ENCODE measurements around the gene PLXND1.
A peak's percentile ranks its signal among the peaks of the same experiment; 100 is the strongest.

PLXND1 gene

GRCh38 chr3:129565902-129566301 lies 40.6 kb downstream of the PLXND1 start:
- peak overlapping the region; percentile 10 to 33 for H3K27ac ChIP-seq
- no peak for DNase-seq
- H3K9me3 ChIP-seq = no peaks in the 10 kb centered on the region
- H3K36me3 ChIP-seq = peaks cover 49 to 83% (median 78%) of the 10 kb centered on the region in 3 donors
- intact Hi-C loops (cut with DNase I; ENCODE audit: low total_unique reads) = no loop called here
- no peak overlapping the region for H3K4me3 ChIP-seq
- TF ChIP-seq CTCF (IDR thresholded peaks at IDR 0.05) = no peak
- no peaks in the 10 kb centered on the region for H3K27me3 ChIP-seq
- peaks cover 5 to 40% (median 28%) of the 10 kb centered on the region in 4 donors for H3K4me1 ChIP-seq

GRCh38 chr3:129564981-129565644 lies 41.4 kb downstream of the PLXND1 start:
- H3K27ac ChIP-seq = peak overlapping the region; percentile 71 to 90
- intact Hi-C loops (cut with DNase I; ENCODE audit: low total_unique reads) = no loop called here
- H3K27me3 ChIP-seq = no peaks in the 10 kb centered on the region

GRCh38 chr3:129563850-129564535 lies 42.5 kb downstream of the PLXND1 start:
- DNase-seq = no peak
- Histone ChIP-seq H3K4me3 (no peak overlapping the region), H3K36me3 (peaks cover 32 to 72% (median 62%) of the 10 kb centered on the region in 3 donors), H3K9me3 (no peaks in the 10 kb centered on the region), H3K27me3 (no peaks in the 10 kb centered on the region), H3K4me1 (peaks cover 9 to 59% (median 47%) of the 10 kb centered on the region in 4 donors), H3K27ac (peak overlapping the region; percentile 71 to 90)
- intact Hi-C loops (cut with DNase I; ENCODE audit: low total_unique reads) = no loop called here
- no peak for TF ChIP-seq CTCF (IDR thresholded peaks at IDR 0.05)

More at GRCh38 chr3:129564981-129565644, 41.4 kb downstream of the PLXND1 start:
- Histone ChIP-seq H3K9me3 (no peaks in the 10 kb centered on the region), H3K36me3 (peaks cover 42 to 75% (median 70%) of the 10 kb centered on the region in 3 donors), H3K4me1 (peaks cover 8 to 48% (median 35%) of the 10 kb centered on the region in 4 donors), H3K4me3 (no peak overlapping the region)
- DNase-seq = no peak
- no peak for TF ChIP-seq CTCF (IDR thresholded peaks at IDR 0.05)

- no peak for DNase-seq
- H3K4me3 ChIP-seq = no peak overlapping the region
- no peak for TF ChIP-seq CTCF (IDR thresholded peaks at IDR 0.05)
- peak overlapping the region; percentile 71 to 90 for H3K27ac ChIP-seq
- H3K27me3 ChIP-seq = no peaks in the 10 kb centered on the region
- peaks cover 9 to 66% (median 53%) of the 10 kb centered on the region in 4 donors for H3K4me1 ChIP-seq
- intact Hi-C loops (cut with DNase I; ENCODE audit: low total_unique reads) = no loop called here
- peaks cover 29 to 76% (median 57%) of the 10 kb centered on the region in 3 donors for H3K36me3 ChIP-seq
- no peaks in the 10 kb centered on the region for H3K9me3 ChIP-seq
These were observed 43.1 kb downstream of the PLXND1 start for GRCh38 chr3:129563332-129563731.

- no peak for TF ChIP-seq CTCF (IDR thresholded peaks at IDR 0.05)
- no peak for DNase-seq
- no peaks in the 10 kb centered on the region for H3K27me3 ChIP-seq
- peaks cover 9 to 71% (median 59%) of the 10 kb centered on the region in 4 donors for H3K4me1 ChIP-seq
- H3K4me3 ChIP-seq = no peak overlapping the region
- intact Hi-C loops (cut with DNase I; ENCODE audit: low total_unique reads) = no loop called here
- no peaks in the 10 kb centered on the region for H3K9me3 ChIP-seq
- H3K36me3 ChIP-seq = peaks cover 23 to 78% (median 54%) of the 10 kb centered on the region in 3 donors
- H3K27ac ChIP-seq = peak overlapping the region; percentile 86 to 90
These were observed 43.7 kb downstream of the PLXND1 start for GRCh38 chr3:129562803-129563202.
